Neuronal stem cell (in vitro differentiated cells): ENCODE measurements around the gene CARMIL1.

Experiments used
- DNase-seq: peaks from one replicate; pipeline ENCODE4 v3.0.0-alpha.2; 2013; ENCODE audit warnings: low spot score
- H2AFZ ChIP-seq: one replicate; pipeline ENCODE4 v1.6.1; 2013; ENCODE audit warnings: mild to moderate bottlenecking, low read length, inconsistent platforms
- H2AK5ac ChIP-seq: 2 replicates; pipeline ENCODE4 v1.6.1; 2013; ENCODE audit warnings: low read depth, mild to moderate bottlenecking, inconsistent platforms, low read length, moderate library complexity, mixed read lengths
- H2BK120ac ChIP-seq: 2 replicates; pipeline ENCODE4 v1.6.1; 2013; ENCODE audit warnings: low read depth, mild to moderate bottlenecking, inconsistent platforms, low read length, moderate library complexity, mixed read lengths
- H2BK12ac ChIP-seq: one replicate; pipeline ENCODE4 v1.6.1; 2013; ENCODE audit warnings: low read length, inconsistent platforms
- H2BK15ac ChIP-seq: 2 replicates; pipeline ENCODE4 v1.6.1; 2013; ENCODE audit warnings: mild to moderate bottlenecking, low read length, inconsistent platforms, mixed read lengths
- H2BK5ac ChIP-seq: one replicate; pipeline ENCODE4 v1.6.1; 2013; ENCODE audit warnings: inconsistent platforms, mild to moderate bottlenecking, low read length, moderate library complexity
- H3K14ac ChIP-seq: one replicate; pipeline ENCODE4 v1.6.1; 2013; ENCODE audit warnings: low read length, inconsistent platforms
- H3K18ac ChIP-seq: 2 replicates; pipeline ENCODE4 v1.6.1; 2013; ENCODE audit warnings: low read length, inconsistent platforms
- H3K23ac ChIP-seq: 2 replicates; pipeline ENCODE4 v1.6.1; 2013; ENCODE audit warnings: low read depth, mild to moderate bottlenecking, mixed read lengths, low read length, inconsistent platforms; ENCODE audit not compliant: poor library complexity
- H3K27ac ChIP-seq: replicated peaks from 3 replicates; pipeline ENCODE4 v1.5.1; 2013; ENCODE audit warnings: low read length, inconsistent platforms
- H3K27me3 ChIP-seq, 3 experiments: 2 replicates each; pipeline ENCODE4 v1.6.1; 2013; ENCODE audit warnings: low read length in 3 of 3, mild to moderate bottlenecking in 2 of 3, inconsistent platforms in 1 of 3, low read depth in 1 of 3, mixed read lengths in 1 of 3, moderate library complexity in 1 of 3; ENCODE audit not compliant: control insufficient read depth in 3 of 3, insufficient read depth in 3 of 3
- H3K36me3 ChIP-seq, 2 donors: replicated peaks in 1 of 2; 2 replicates each; pipeline ENCODE4 v1.6.1; 2013; ENCODE audit warnings: low read length in 2 of 2; ENCODE audit not compliant: control insufficient read depth in 2 of 2, insufficient read depth in 2 of 2
- H3K4ac ChIP-seq: 2 replicates; pipeline ENCODE4 v1.6.1; 2013; ENCODE audit warnings: inconsistent platforms, mild to moderate bottlenecking, low read length, moderate library complexity
- H3K4me1 ChIP-seq, 2 donors: 1 replicate in 1 of 2; 2 replicates in 1 of 2; pipeline ENCODE4 v1.6.1; 2013; ENCODE audit warnings: low read length in 2 of 2, low read depth in 1 of 2; ENCODE audit not compliant: control insufficient read depth in 2 of 2, insufficient read depth in 1 of 2
- H3K4me2 ChIP-seq: one replicate; pipeline ENCODE4 v1.6.1; 2013; ENCODE audit warnings: mild to moderate bottlenecking, low read length, inconsistent platforms; ENCODE audit not compliant: insufficient read depth, poor library complexity, severe bottlenecking
- H3K4me3 ChIP-seq, 2 donors: 2 replicates each; pipeline ENCODE4 v1.5.1; 2013; ENCODE audit warnings: low read length in 2 of 2, mild to moderate bottlenecking in 2 of 2, inconsistent platforms in 1 of 2, moderate library complexity in 1 of 2
- H3K79me1 ChIP-seq: one replicate; pipeline ENCODE4 v1.6.1; 2013; ENCODE audit warnings: low read depth, mild to moderate bottlenecking, inconsistent platforms, low read length, moderate library complexity
- H3K9ac ChIP-seq: one replicate; pipeline ENCODE4 v1.6.1; 2013; ENCODE audit warnings: mild to moderate bottlenecking, low read depth, low read length, inconsistent platforms; ENCODE audit not compliant: poor library complexity
- H3K9me3 ChIP-seq, 2 donors: replicated peaks in 1 of 2; 2 replicates each; pipeline versions ENCODE3 to v1.6.1; 2013; ENCODE audit warnings: low read length in 2 of 2, mild to moderate bottlenecking in 2 of 2, inconsistent platforms in 1 of 2, low read depth in 1 of 2, mixed read lengths in 1 of 2, moderate library complexity in 1 of 2; ENCODE audit not compliant: control insufficient read depth in 2 of 2, insufficient read depth in 1 of 2
- H4K8ac ChIP-seq: one replicate; pipeline ENCODE4 v1.6.1; 2013; ENCODE audit warnings: low read depth, mild to moderate bottlenecking, inconsistent platforms, low read length, moderate library complexity
- H4K91ac ChIP-seq: one replicate; pipeline ENCODE4 v1.6.1; 2013; ENCODE audit warnings: low read length, low read depth, mild to moderate bottlenecking, inconsistent platforms; ENCODE audit not compliant: poor library complexity
- WGBS, 2 donors: extraction: QIAGEN DNeasy Blood & Tissue Kit; methylation state at CpG; one replicate each; pipeline ENCODE4 v1.1.7; 2013; ENCODE audit warnings: missing lambda C conversion rate in 2 of 2, mixed read lengths in 1 of 2; ENCODE audit not compliant: insufficient read length in 2 of 2, insufficient replicate concordance in 1 of 2; ENCODE audit errors: extremely low coverage in 2 of 2; 5-methylcytosine and 5-hydroxymethylcytosine counted together

The CARMIL1 gene

GRCh38 chr6:25332165-25332564 is 53.0 kb downstream of the CARMIL1 start:
- no peaks in the 10 kb centered on the region for H3K27me3 ChIP-seq
- H3K4me3 ChIP-seq, result no peak overlapping the region
- no peak overlapping the region for H3K4me2 ChIP-seq
- no peak overlapping the region for H3K18ac ChIP-seq
- no peak overlapping the region for H3K4ac ChIP-seq
- WGBS, 2 donors, result no CpG with 5 or more reads among the region's 3 CpGs
- peaks cover 5 to 15% of the 10 kb centered on the region in 2 donors for H3K4me1 ChIP-seq
- no peaks in the 10 kb centered on the region for H3K79me1 ChIP-seq
- H3K27ac ChIP-seq, result no peak overlapping the region
- H2AK5ac ChIP-seq, result no peak overlapping the region
- H2BK12ac ChIP-seq, result no peak overlapping the region
- H4K91ac ChIP-seq, result no peak overlapping the region
- no peak overlapping the region for H3K9ac ChIP-seq
- no peak overlapping the region for H3K14ac ChIP-seq
- no peaks in the 10 kb centered on the region for H3K9me3 ChIP-seq
- no peak overlapping the region for H3K23ac ChIP-seq
- no peak overlapping the region for H4K8ac ChIP-seq
- DNase-seq, result no peak
- H2BK5ac ChIP-seq, result no peak overlapping the region
- H2BK120ac ChIP-seq, result no peak overlapping the region
- no peak overlapping the region for H2AFZ ChIP-seq
- H3K36me3 ChIP-seq, result no peaks in the 10 kb centered on the region
- no peak overlapping the region for H2BK15ac ChIP-seq

GRCh38 chr6:25332655-25333071 is 53.5 kb downstream of the CARMIL1 start:
- Histone ChIP-seq H3K4me3 (no peak overlapping the region), H2AFZ (no peak overlapping the region), H2BK12ac (no peak overlapping the region), H2BK120ac (no peak overlapping the region), H3K36me3 (no peaks in the 10 kb centered on the region), H3K79me1 (no peaks in the 10 kb centered on the region), H3K9me3 (no peaks in the 10 kb centered on the region), H3K4me2 (no peak overlapping the region), H4K91ac (no peak overlapping the region), H3K4me1 (peaks cover 7 to 15% of the 10 kb centered on the region in 2 donors), H3K14ac (no peak overlapping the region), H4K8ac (no peak overlapping the region), H3K23ac (no peak overlapping the region), H3K27me3 (no peaks in the 10 kb centered on the region), H3K18ac (no peak overlapping the region), H3K4ac (no peak overlapping the region), H2BK15ac (no peak overlapping the region), H2BK5ac (no peak overlapping the region), H3K9ac (no peak overlapping the region), H2AK5ac (no peak overlapping the region), H3K27ac (no peak overlapping the region)
- no CpG with 5 or more reads among the region's 5 CpGs for WGBS, 2 donors
- DNase-seq, result no peak

- H3K14ac ChIP-seq, result no peak overlapping the region
- no peak overlapping the region for H3K23ac ChIP-seq
- no peak overlapping the region for H3K9ac ChIP-seq
- H3K4me3 ChIP-seq, result no peak overlapping the region
- no peaks in the 10 kb centered on the region for H3K9me3 ChIP-seq
- DNase-seq, result no peak
- H2AK5ac ChIP-seq, result no peak overlapping the region
- H3K36me3 ChIP-seq, result no peaks in the 10 kb centered on the region
- H2BK12ac ChIP-seq, result no peak overlapping the region
- no peak overlapping the region for H3K27ac ChIP-seq
- no peak overlapping the region for H2BK5ac ChIP-seq
- H2BK15ac ChIP-seq, result no peak overlapping the region
- no peak overlapping the region for H4K8ac ChIP-seq
- no peak overlapping the region for H3K18ac ChIP-seq
- H3K79me1 ChIP-seq, result no peaks in the 10 kb centered on the region
- WGBS, 2 donors, result no CpG with 5 or more reads among the region's 3 CpGs
- H2BK120ac ChIP-seq, result no peak overlapping the region
- no peak overlapping the region for H4K91ac ChIP-seq
- H3K27me3 ChIP-seq, result no peaks in the 10 kb centered on the region
- H2AFZ ChIP-seq, result no peak overlapping the region
- no peak overlapping the region for H3K4ac ChIP-seq
- no peak overlapping the region for H3K4me2 ChIP-seq
- H3K4me1 ChIP-seq, result peaks cover 7 to 15% of the 10 kb centered on the region in 2 donors
Observed at GRCh38 chr6:25333471-25333870, 54.3 kb downstream of the CARMIL1 start.

GRCh38 chr6:25334793-25335192 is 55.6 kb downstream of the CARMIL1 start:
- H3K14ac ChIP-seq, result no peak overlapping the region
- H4K91ac ChIP-seq, result no peak overlapping the region
- H2BK12ac ChIP-seq, result no peak overlapping the region
- no peak overlapping the region for H3K4me2 ChIP-seq
- H2BK120ac ChIP-seq, result no peak overlapping the region
- H3K9me3 ChIP-seq, result no peaks in the 10 kb centered on the region
- H3K23ac ChIP-seq, result no peak overlapping the region
- H2AK5ac ChIP-seq, result no peak overlapping the region
- no peak overlapping the region for H3K4ac ChIP-seq
- peaks cover 6 to 7% of the 10 kb centered on the region in 2 donors for H3K4me1 ChIP-seq
- no CpG with 5 or more reads among the region's 4 CpGs for WGBS, 2 donors
- H3K79me1 ChIP-seq, result no peaks in the 10 kb centered on the region
- H2BK15ac ChIP-seq, result no peak overlapping the region
- no peak overlapping the region for H3K27ac ChIP-seq
- H3K9ac ChIP-seq, result no peak overlapping the region
- H3K4me3 ChIP-seq, result no peak overlapping the region
- no peaks in the 10 kb centered on the region for H3K36me3 ChIP-seq
- H3K18ac ChIP-seq, result no peak overlapping the region
- no peak for DNase-seq
- H4K8ac ChIP-seq, result no peak overlapping the region
- no peak overlapping the region for H2AFZ ChIP-seq
- H3K27me3 ChIP-seq, result no peaks in the 10 kb centered on the region
- no peak overlapping the region for H2BK5ac ChIP-seq
